Measurements from ENCODE around the gene SSTR5.

DNA sequence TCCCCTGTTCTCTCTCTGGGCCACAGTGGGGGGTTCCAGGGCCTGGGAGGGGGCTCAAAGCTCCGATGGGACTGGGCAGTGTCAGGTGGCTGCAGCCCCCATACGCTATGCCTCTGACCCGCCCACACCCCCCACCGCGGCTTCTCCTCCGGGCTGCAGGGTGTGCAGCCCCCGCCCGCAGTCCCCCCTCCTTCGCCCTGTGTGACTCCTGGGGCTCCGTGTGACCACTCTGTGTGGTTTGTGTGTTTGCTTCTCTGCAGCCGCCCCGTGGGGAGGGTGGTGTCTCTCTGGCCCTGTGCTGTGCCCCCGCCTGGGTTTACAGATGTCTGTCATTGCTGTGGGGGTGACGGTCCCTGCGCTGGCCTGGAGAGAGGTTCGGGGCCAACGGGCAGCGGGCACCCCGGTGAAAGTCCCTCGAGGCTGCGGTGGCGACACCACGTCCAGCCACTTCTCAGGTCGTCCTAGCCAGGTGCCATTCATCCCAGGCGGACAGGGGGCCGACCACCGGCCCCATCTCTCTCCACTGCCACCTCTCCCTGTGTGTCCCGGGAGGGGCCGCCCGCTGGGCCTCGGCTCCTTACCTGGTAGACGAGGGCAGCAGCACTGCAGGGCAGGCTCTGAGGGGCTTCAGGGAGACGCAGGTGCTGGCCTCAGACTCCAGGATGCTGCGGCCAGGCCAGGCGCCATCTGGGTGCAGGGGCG lies 5.5 kb downstream of the SSTR5 start:
- TF ChIP-seq, protein P1, sequence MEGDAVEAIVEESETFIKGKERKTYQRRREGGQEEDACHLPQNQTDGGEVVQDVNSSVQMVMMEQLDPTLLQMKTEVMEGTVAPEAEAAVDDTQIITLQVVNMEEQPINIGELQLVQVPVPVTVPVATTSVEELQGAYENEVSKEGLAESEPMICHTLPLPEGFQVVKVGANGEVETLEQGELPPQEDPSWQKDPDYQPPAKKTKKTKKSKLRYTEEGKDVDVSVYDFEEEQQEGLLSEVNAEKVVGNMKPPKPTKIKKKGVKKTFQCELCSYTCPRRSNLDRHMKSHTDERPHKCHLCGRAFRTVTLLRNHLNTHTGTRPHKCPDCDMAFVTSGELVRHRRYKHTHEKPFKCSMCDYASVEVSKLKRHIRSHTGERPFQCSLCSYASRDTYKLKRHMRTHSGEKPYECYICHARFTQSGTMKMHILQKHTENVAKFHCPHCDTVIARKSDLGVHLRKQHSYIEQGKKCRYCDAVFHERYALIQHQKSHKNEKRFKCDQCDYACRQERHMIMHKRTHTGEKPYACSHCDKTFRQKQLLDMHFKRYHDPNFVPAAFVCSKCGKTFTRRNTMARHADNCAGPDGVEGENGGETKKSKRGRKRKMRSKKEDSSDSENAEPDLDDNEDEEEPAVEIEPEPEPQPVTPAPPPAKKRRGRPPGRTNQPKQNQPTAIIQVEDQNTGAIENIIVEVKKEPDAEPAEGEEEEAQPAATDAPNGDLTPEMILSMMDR (conservative IDR thresholded peaks at IDR 0.05): no peak
- TF ChIP-seq EZH2 (IDR thresholded peaks at IDR 0.05; ENCODE audit: low read depth): no peak
